K562 (cell line): ENCODE results near the gene ZNF774. TPM values are rescaled to one million over a fixed set of nuclear protein-coding genes. Genes with fewer than 3 reads are reported as not detected.

Experiments used
- BMI1 ChIP-seq: fragments of 150-350 bp; IDR thresholded peaks from 2 replicates; pipeline ENCODE4 v1.6.1; 2014; ENCODE audit warnings: low read length
- CBX3 ChIP-seq, 2 experiments: IDR thresholded peaks; 1 replicate in 1 of 2; 2 replicates in 1 of 2; pipeline ENCODE4 v1.6.1; 2012; ENCODE audit warnings: inconsistent platforms in 2 of 2, low read length in 2 of 2, borderline replicate concordance in 1 of 2, control low read depth in 1 of 2
- CREM ChIP-seq: IDR thresholded peaks from 2 replicates; pipeline ENCODE4 v1.6.1; 2014; ENCODE audit warnings: antibody characterized with exemption, low read depth
- ERF ChIP-seq: fragments of 450-650 bp; formaldehyde crosslinking; IDR thresholded peaks from 2 replicates; pipeline ENCODE4 v1.4.0; 2020; ENCODE audit warnings: mild to moderate bottlenecking, mixed read lengths
- FOS ChIP-seq: IDR thresholded peaks from 3 replicates; pipeline ENCODE4 v1.6.1; 2011; ENCODE audit not compliant: insufficient read length; ENCODE audit errors: extremely low read depth
- FOSL1 ChIP-seq: fragments of 200-800 bp; sonication (Bioruptor generic); conservative IDR thresholded peaks from 2 replicates; pipeline ENCODE4 v1.6.1; 2016; ENCODE audit warnings: missing genetic modification characterization, missing compliant biosample characterization
- GTF2E2 ChIP-seq: fragments of 200-800 bp; sonication (Bioruptor generic); IDR thresholded peaks from 2 replicates; pipeline ENCODE4 v1.6.1; 2016; ENCODE audit warnings: missing genetic modification characterization, missing compliant biosample characterization
- JUND ChIP-seq, 2 experiments: IDR thresholded peaks; 2 replicates in 1 of 2; 3 replicates in 1 of 2; pipeline ENCODE4 v1.6.1; 2011; ENCODE audit warnings: borderline replicate concordance in 2 of 2, low read depth in 2 of 2, low read length in 2 of 2, improper control_type of control experiment in 1 of 2, missing biosample characterization in 1 of 2, missing genetic modification characterization in 1 of 2, missing genetic modification reagents in 1 of 2
- LCOR ChIP-seq: sonication (generic); formaldehyde crosslinking; IDR thresholded peaks from 2 replicates; pipeline ENCODE4 v1.8.0; 2022; ENCODE audit warnings: mild to moderate bottlenecking, missing genetic modification reagents
- NEUROD1 ChIP-seq: fragments of 150-350 bp; IDR thresholded peaks from 2 replicates; pipeline ENCODE4 v1.6.1; 2014; ENCODE audit warnings: borderline replicate concordance, low read length, low read depth; ENCODE audit not compliant: partially characterized antibody
- NFRKB ChIP-seq: fragments of 450-650 bp; IDR thresholded peaks from 2 replicates; pipeline ENCODE4 v1.6.1; 2016; ENCODE audit warnings: low read depth
- PRPF4 ChIP-seq: fragments of 200-400 bp; formaldehyde crosslinking; IDR thresholded peaks from one replicate; pipeline ENCODE4 v1.6.1; 2017; ENCODE audit warnings: low read length, low read depth, mild to moderate bottlenecking; ENCODE audit not compliant: insufficient read depth, poor library complexity, severe bottlenecking
- STAT6 ChIP-seq: sonication (generic); formaldehyde crosslinking; IDR thresholded peaks from 2 replicates; pipeline ENCODE4 v1.8.1; 2023; ENCODE audit warnings: mild to moderate bottlenecking, missing genetic modification reagents
- ZBTB40 ChIP-seq, 2 experiments: fragments of 450-650 bp in 1 of 2; sonication (generic) in 1 of 2; formaldehyde crosslinking in 1 of 2; IDR thresholded peaks; 2 replicates each; pipeline versions ENCODE4 v1.7.1 to v1.9.0; 2016 to 2022; ENCODE audit warnings: inconsistent platforms in 1 of 2, mild to moderate bottlenecking in 1 of 2, missing genetic modification reagents in 1 of 2
- polyA plus RNA-seq, 8 experiments: library from polyadenylated mRNA; depleted of rRNA in 4 of 8; stranded (reverse) in 5 of 8; unstranded in 3 of 8; fragments of >200 nt; fragmentation: Nextera tagmentation in 2 of 8; fragmentation: Illumina TruSeq in 1 of 8; extraction: Ambion mirVana in 2 of 8; extraction: Trizol in 1 of 8; gene quantifications; 2 replicates each; pipeline versions ENCODE4 v1.2.1 to v1.2.3, GENCODE V29; 2011 to 2014; ENCODE audit warnings: inconsistent platforms in 1 of 8, missing spikeins in 1 of 8
- total RNA-seq, 7 experiments: library from RNA; depleted of rRNA in 6 of 7; stranded (reverse); fragments of >200 nt in 6 of 7; fragmentation: Illumina TruSeq in 2 of 7; extraction: Trizol in 2 of 7; gene quantifications; 2 replicates each; pipeline versions ENCODE4 v1.2.1 to v1.2.3, GENCODE V29; 2011 to 2021; ENCODE audit warnings: low replicate concordance in 1 of 7

Gene ZNF774
- total and polyA plus RNA-seq, 9 of the 15 experiments (the other 6 are each of a cell fraction or from before 2014, with no cell fraction given), result 0.32 to 2.0 (median 1.2) TPM

- TF ChIP-seq FOSL1 (tag), result peak; percentile 95
- peak; percentile 77; the same call in 1 of the 2 replicates for TF ChIP-seq STAT6 (CRISPR knock-in tag)
- peak in 1 of 2 experiments; percentile 43; a peak in 1 of 3 replicates for TF ChIP-seq CBX3 (IDR thresholded peaks at IDR 0.05; ENCODE audit: borderline replicate concordance in 1 of 2, low read length in 2 of 2)
- 0 out of 2 replicates have a peak, but pooled peaks have one; percentile 24 for TF ChIP-seq LCOR
- TF ChIP-seq PRPF4, result no peak
- peak; percentile 69; the same call in 1 of the 2 replicates for TF ChIP-seq GTF2E2 (tag)
- no peak for TF ChIP-seq ERF
- peak; percentile 94 for TF ChIP-seq JUND (IDR thresholded peaks at IDR 0.05; ENCODE audit: borderline replicate concordance, low read depth, low read length)
- TF ChIP-seq JUND (tag; IDR thresholded peaks at IDR 0.05; ENCODE audit: borderline replicate concordance, low read depth, low read length), result peak; percentile 90; the same call in 2 of the 3 replicates
- TF ChIP-seq NFRKB, result no peak
- peak; percentile 83 for TF ChIP-seq NEUROD1
- TF ChIP-seq CREM, result 0 out of 2 replicates have a peak, but pooled peaks have one; percentile 13
- peak; percentile 74 for TF ChIP-seq BMI1
- TF ChIP-seq FOS, result peak; percentile 56
- TF ChIP-seq ZBTB40 (IDR thresholded peaks at IDR 0.05), result 0 out of 2 replicates have a peak, but pooled peaks have one; percentile 43
- no peak for TF ChIP-seq ZBTB40 (CRISPR knock-in tag; IDR thresholded peaks at IDR 0.05)
These were observed 48.8 kb downstream of the ZNF774 start (continued) for GRCh38 chr15:90400759-90401314.
